ENCODE data around the gene GART.

The GART gene

GRCh38 chr21:33557447-33557846 is 15.5 kb upstream of the GART start:
- no peak for DNase-seq (ENCODE audit: low read depth)
- H3K4me3 ChIP-seq (ENCODE audit: low read depth, low read length), result no peak overlapping the region
- in situ Hi-C loops (cut with HindIII; ENCODE audit: low sequenced_read_pairs), result no loop called here
- TF ChIP-seq CTCF (IDR thresholded peaks at IDR 0.05; ENCODE audit: low read depth, low read length, missing control alignments), result no peak

- in situ Hi-C loops (cut with HindIII; ENCODE audit: low sequenced_read_pairs), result no loop called here
- no peak for TF ChIP-seq CTCF (IDR thresholded peaks at IDR 0.05; ENCODE audit: low read depth, low read length, missing control alignments)
- no peak for DNase-seq (ENCODE audit: low read depth)
- no peak overlapping the region for H3K4me3 ChIP-seq (ENCODE audit: low read depth, low read length)
These were observed 13.0 kb upstream of the GART start for GRCh38 chr21:33554982-33555344.

GRCh38 chr21:33554236-33554981 is 12.5 kb upstream of the GART start:
- DNase-seq (ENCODE audit: low read depth), result no peak
- TF ChIP-seq CTCF (IDR thresholded peaks at IDR 0.05; ENCODE audit: low read depth, low read length, missing control alignments), result no peak
- no peak overlapping the region for H3K4me3 ChIP-seq (ENCODE audit: low read depth, low read length)
- in situ Hi-C loops (cut with HindIII; ENCODE audit: low sequenced_read_pairs), result no loop called here

GRCh38 chr21:33552999-33553598 is 11.2 kb upstream of the GART start:
- TF ChIP-seq CTCF (IDR thresholded peaks at IDR 0.05; ENCODE audit: low read depth, low read length, missing control alignments), result no peak
- no peak for DNase-seq (ENCODE audit: low read depth)
- H3K4me3 ChIP-seq (ENCODE audit: low read depth, low read length), result no peak overlapping the region
- in situ Hi-C loops (cut with HindIII; ENCODE audit: low sequenced_read_pairs), result no loop called here

- no peak overlapping the region for H3K4me3 ChIP-seq (ENCODE audit: low read depth, low read length)
- TF ChIP-seq CTCF (IDR thresholded peaks at IDR 0.05; ENCODE audit: low read depth, low read length, missing control alignments), result no peak
- no peak for DNase-seq (ENCODE audit: low read depth)
- in situ Hi-C loops (cut with HindIII; ENCODE audit: low sequenced_read_pairs), result no loop called here
These were observed 10.4 kb upstream of the GART start for GRCh38 chr21:33552093-33552998.

- no peak overlapping the region for H3K4me3 ChIP-seq (ENCODE audit: low read depth, low read length)
- DNase-seq (ENCODE audit: low read depth), result no peak
- TF ChIP-seq CTCF (IDR thresholded peaks at IDR 0.05; ENCODE audit: low read depth, low read length, missing control alignments), result no peak
- in situ Hi-C loops (cut with HindIII; ENCODE audit: low sequenced_read_pairs), result no loop called here
These were observed 9.7 kb upstream of the GART start for GRCh38 chr21:33551664-33552063.

All from astrocyte of the cerebellum (primary cell).